GM19438 (cell line): ENCODE measurements around the gene RRAD.

Experiments used
- ATAC-seq: cut with Tn5 transposase; IDR thresholded peaks from one replicate; pipeline ENCODE4 v1.9.1; 2021; ENCODE audit warnings: low read depth; ENCODE audit not compliant: unreplicated experiment

Gene RRAD

DNA sequence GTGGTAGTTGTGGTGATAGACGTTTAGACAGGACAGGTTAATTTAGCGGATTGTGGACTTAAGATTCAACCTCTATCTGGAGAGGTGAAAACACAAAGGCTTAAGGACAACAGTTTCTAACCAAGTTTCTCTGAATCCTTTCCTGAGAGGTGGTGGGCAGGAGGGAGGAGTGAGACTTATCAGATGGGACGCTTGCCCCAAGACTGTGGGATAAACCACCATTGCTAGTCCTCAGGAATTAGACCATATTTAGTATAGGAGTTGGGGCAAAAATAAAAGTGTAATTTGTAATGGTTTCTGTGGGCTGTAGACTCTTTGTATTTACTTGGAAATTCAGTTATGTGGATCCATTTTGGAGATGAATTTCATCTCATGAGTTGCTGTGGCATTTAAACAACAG is 38.4 kb downstream of the RRAD start:
- ATAC-seq: no peak

DNA sequence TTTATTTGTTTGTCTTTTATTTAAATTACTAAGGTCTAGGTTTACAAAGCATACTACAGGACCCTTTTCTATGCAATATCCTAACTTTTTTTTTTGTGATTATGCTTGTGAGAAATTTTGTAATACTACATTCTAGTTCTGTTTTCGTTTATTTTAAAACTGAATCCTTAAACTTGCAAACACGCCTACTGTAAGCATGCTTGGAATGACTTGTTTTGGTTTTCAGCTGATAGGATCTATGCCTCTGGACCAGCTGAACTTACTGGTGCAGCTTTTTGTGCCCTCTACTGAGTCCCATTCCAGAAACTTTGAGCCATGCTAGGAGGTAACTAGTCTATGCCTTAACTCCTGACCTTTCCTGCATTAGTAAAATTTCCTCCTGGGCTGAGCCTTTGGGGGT is 39.0 kb downstream of the RRAD start:
- ATAC-seq: no peak

DNA sequence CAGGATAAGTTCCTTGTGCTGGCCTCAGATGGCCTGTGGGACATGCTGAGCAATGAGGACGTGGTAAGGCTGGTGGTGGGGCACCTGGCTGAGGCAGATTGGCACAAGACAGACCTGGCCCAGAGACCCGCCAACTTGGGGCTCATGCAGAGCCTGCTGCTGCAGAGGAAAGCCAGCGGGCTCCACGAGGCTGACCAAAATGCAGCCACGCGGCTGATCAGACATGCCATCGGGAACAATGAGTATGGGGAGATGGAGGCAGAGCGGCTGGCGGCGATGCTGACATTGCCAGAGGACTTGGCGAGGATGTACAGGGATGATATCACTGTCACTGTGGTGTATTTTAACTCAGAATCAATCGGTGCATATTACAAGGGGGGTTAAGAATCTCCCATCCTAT is 39.8 kb downstream of the RRAD start:
- no peak for ATAC-seq

DNA sequence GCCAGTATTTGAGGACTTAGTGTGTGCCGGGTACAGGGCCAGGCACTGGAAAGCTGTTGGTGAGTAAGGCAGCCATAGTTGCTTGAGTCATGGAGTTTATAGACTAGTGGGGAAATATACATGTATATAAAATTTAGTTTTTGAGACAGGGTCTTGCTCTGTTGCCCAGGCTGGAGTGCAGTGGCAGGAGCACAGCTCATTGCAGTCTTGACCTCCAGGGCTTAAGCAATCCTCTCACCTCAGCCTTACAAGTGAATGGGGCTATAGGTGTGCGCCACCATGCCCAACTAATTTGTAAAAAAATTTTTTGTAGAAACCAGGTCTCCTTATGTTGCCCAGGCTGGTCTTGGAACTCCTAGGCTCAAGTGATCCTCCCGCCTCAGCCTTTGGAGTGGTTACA is 42.6 kb downstream of the RRAD start:
- no peak for ATAC-seq

DNA sequence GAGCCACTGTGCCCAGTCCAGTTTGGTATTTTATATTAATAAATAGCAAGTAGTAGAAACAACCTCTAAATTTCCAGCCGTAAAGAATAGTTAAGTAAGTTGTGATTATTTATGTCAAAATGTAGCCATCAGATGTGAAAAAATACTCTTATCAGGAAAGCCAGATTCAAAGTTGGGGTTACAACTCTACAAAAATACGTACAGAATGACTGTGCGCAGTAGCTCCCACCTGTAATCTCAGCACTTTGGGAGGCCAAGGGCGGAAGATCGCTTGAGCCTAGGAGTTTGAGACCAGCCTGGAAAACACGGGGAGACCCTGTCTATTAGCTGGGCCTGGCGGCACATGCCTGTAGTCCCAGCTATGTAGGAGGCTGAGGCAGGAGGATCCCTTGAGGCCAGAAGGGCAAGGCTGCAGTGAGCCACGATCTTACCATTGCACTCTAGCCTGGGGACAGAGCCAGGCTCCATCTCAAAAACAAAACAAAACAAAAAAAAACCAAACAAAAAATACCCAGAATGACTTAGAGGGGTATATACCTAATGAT is 43.3 kb downstream of the RRAD start:
- no peak for ATAC-seq

DNA sequence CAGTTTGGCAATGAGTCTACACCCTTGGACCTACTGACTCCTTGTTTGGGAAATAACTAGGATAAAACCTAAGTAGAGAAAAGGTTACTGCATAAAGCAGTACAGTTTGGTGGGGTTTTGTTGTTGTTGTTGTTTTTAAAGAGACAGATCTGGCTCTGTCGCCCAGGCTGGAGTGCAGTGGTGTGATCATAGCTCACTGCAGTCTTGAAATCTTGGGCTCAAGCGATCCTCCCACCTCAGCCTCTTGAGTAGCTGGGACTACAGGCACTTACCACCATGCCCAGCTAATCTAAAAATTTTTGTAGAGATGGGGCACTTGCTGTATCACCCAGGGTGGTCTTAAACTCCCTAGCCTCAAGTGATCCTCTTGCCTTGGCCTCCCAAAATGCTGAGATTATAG is 43.8 kb downstream of the RRAD start:
- ATAC-seq: no peak

DNA sequence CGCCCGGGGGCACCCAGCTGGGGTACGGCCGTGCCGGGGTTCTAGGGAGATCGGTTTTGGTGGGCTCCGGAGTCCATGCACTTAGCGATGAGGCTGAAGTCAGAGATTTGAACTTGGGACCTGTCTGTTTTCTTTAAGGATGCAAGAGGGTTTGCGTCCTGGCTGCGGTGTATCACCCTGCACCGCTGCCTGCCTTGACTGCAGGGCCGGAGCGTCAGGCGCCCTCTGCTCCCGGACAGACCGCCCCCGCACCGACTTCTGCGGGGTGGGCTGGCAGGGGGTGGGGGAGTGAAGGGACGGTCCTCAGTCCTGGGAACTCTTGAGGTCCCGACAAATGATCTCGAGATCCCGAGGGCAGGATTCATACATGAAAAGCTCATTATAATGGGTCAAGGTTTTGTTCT is 44.3 kb downstream of the RRAD start:
- ATAC-seq: no peak

DNA sequence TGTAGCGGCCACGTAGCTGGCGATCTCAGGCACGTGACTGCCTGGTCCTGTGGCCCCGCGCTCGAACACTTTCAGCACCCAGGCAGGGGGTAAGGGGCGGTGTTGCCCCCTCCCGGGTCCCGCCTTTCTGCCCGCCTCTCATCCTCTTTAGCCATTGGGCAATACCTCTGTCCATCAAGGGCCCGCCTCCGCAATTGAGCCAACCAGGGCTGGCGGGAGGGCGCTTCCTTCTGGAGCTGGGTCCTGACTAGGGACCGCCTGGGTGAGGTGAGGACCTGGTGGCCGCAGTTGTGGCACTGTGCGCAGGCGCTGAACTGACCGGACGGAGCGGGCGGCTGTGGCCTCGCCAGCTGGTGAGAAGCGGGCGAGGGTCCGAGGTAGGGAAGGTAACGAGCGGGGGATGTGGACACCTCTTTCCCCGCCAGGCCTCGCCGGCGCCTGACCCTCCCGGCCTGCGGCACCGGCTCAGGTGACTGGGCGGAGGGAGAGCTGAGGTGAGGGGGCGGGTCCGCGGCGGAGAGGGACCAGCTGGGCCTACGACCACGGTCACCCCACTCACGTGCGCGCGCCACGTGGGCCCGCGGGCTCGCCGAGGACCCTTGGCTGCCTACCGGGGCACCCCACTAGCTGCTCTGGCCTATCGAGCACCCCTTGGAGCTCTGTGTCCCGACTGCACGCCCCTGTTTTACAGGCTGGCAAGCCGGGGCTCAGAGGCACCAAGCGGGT is 44.9 kb downstream of the RRAD start, which contains the start of gene PDP2:
Gene PDP2 (plus strand): TSS at position 228 of the 726 bp plus-strand sequence. CDS start 3,770 bp downstream, outside the sequence.
- ATAC-seq: peak; percentile 96

DNA sequence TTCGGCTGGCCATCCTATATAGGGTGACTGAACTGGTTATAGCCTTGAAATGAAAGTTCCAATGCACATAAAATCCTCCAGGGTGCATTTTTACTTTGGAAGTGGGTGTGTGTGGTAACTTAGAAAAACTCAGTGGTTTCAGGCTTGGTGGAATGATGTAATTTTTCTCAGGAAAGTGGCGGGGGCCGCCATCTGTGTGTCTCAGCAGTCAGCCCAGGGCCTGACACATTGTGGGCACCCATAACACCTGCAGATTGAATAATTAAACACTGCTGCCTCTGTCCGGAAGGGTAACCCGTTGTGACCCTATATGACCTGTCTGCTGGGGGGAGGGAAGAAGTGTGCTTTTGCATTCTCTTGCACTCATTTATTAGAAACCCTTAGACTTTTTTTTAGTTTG is 47.3 kb downstream of the RRAD start:
- no peak for ATAC-seq

DNA sequence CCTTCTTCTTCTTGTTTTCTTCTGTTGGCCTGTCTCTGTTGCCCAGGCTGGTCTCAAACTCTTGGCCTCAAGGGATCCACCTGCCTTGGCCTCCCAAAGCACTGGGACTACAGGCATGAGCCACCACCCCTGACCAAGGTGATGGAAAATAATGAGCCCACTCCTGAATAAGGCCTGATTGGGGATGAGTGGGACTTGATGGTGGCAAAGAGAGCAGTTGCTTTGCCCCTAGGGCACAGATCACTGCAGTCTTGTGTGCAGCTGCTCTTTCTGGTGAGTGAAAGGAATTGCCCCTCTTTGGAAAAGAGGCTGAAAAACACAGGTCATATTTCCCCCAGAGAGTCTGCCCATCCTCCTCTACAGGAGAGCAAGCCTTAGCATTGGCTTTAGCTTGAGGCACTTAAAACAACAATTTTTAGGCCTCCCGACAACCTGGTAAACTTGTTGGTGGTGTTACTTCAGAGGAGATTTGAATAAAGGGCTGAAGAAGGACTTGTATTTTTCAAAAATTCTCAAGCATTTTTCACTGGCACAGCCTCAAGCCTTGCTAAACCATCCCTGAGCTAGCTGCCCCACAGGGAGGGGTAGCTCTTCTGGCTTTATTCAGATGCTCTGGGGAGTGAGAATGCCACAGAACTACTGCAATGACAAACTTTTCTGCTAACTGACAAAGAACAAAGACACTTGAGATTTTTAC is 51.1 kb downstream of the RRAD start:
- no peak for ATAC-seq

DNA sequence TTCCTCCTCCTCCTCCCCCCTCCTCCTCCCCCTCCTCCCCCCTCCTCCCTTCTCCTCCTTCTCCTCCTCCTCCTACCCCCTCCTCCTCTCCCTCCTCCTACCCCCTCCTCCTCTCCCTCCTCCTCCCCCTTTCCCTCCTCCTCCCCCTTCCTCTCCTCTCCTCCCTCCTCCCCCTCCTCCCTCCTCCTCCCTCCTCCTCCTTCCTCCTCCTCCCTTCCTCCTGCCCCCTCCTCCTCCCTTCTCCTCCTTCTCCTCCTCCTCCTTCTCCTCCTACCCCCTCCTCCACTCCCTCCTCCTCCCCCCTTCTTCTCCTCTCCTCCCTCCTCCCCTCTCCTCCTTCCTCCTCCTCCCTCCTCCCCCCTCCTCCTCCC is 51.7 kb downstream of the RRAD start:
- ATAC-seq: no peak

DNA sequence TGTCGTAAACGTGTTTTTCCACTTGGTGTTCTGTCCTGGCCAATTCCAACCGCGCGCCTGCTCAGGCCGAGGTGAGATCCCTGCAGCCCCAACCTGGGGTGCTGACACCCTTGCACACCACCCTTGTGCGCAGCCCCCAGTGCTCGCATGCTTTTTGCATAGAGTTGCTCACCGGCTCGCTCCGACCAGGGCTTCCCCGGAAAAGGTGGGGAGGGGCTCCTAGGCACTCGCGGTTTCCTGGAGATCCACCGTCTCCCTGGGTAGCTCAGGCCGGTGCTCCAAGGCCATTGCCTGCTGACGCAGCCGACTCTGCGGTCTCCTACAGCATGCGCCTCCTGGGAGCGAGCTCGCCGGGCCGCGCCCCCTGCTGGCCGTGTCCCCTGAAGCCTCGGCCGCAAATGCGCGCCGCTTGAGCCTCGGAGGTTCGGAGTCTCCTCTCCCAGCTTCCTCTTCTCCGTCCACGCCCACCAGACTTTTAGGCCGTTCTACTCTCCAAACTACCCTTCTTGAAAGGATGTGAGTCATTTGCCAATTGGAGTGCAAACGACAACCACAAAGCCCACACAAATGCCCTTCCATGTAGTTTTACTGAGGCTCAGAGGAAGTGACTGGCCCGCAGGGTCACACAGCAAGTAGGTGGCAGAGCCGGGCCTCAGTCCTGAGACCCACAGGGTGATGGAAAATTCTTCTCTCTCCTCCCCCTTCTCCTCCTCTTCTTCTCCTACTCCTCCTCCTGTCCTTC is 52.2 kb downstream of the RRAD start:
- peak; percentile 79 for ATAC-seq

DNA sequence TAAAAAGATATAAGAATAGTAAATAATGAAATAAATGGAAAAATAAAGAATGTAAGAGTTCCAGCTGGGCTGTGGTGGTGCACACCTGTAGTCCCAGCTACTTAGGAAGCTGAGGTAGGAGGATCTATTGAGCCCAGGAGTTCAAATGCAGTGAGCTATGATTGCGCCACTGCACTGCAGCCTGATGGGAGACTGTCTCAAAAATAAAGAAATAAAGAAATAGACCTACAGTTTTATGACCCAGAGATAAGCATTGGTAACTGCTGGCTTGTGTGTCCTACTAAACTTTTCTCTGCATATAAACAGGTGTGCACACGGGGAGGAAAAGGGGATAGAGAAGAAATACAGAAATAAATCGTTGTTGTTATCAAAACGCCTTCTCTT is 52.8 kb downstream of the RRAD start:
- no peak for ATAC-seq

DNA sequence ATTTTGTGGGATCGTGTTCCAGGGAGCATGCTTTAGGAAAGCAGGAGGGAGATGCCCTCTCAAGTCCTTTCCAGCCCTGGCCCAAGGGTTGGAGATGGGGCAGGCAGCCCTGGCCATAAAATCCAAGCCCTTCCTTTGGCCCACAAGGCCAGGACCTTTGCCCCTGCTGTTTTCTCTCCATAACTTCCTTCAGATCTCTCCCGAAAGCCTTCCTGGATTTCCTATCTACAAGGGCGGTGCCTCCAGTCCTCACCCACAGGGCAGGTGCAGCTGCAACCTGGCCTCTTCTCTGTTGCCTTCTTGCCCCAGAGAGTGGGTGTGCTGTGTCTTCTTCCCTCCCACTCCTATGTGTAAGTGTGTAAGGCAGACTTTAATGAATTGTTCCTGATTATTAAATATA is 53.5 kb downstream of the RRAD start:
- ATAC-seq: no peak
